GM10248 (cell line): ENCODE results near the gene MRPS6.

Experiments used
- CTCF ChIA-PET: fragments of 300-600 bp; sonication (Branson Sonifier 250); formaldehyde crosslinking; extraction: SDS; loops from one replicate; lab custom pipeline; 2021; ENCODE audit warnings: antibody characterized with exemption; lab: Yijun Ruan, JAX
- POLR2A ChIA-PET: fragments of 350-650 bp; sonication (Branson Sonifier 250); formaldehyde crosslinking; extraction: SDS; loops from one replicate; lab custom pipeline; 2020; ENCODE audit warnings: antibody characterized with exemption; lab: Yijun Ruan, JAX
- DNase-seq: peaks from one replicate; pipeline ENCODE4 v3.0.0; 2012; ENCODE audit errors: extremely low spot score
- TF ChIP-seq, protein P1 (sequence below): IDR thresholded peaks from 2 replicates; pipeline ENCODE4 v1.5.1; 2012; ENCODE audit warnings: mild to moderate bottlenecking, low read depth; ENCODE audit errors: extremely low read depth, missing control alignments, control extremely low read depth

MRPS6 gene

DNA sequence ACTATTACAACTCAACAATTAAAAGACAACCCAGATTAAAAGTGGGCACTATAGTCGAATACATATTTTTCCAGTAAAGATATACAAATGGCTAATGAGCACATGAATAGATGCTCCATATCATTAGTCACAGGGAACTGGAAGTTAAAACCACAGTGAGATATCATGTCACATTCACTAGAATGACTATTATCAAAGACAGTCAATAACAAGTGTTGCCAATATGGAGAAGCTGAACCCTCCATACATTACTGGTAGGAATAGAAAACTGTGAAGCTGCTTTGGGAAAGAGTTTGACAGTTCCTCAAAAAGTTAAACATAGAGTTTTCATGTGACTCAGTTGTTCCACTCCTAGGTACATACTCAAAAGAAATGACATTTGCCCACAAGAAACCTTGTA lies 30.6 kb upstream of the MRPS6 start:
- DNase-seq: no peak
- POLR2A ChIA-PET: no interaction called here
- CTCF ChIA-PET: no interaction called here
- TF ChIP-seq, protein P1, sequence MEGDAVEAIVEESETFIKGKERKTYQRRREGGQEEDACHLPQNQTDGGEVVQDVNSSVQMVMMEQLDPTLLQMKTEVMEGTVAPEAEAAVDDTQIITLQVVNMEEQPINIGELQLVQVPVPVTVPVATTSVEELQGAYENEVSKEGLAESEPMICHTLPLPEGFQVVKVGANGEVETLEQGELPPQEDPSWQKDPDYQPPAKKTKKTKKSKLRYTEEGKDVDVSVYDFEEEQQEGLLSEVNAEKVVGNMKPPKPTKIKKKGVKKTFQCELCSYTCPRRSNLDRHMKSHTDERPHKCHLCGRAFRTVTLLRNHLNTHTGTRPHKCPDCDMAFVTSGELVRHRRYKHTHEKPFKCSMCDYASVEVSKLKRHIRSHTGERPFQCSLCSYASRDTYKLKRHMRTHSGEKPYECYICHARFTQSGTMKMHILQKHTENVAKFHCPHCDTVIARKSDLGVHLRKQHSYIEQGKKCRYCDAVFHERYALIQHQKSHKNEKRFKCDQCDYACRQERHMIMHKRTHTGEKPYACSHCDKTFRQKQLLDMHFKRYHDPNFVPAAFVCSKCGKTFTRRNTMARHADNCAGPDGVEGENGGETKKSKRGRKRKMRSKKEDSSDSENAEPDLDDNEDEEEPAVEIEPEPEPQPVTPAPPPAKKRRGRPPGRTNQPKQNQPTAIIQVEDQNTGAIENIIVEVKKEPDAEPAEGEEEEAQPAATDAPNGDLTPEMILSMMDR: no peak

DNA sequence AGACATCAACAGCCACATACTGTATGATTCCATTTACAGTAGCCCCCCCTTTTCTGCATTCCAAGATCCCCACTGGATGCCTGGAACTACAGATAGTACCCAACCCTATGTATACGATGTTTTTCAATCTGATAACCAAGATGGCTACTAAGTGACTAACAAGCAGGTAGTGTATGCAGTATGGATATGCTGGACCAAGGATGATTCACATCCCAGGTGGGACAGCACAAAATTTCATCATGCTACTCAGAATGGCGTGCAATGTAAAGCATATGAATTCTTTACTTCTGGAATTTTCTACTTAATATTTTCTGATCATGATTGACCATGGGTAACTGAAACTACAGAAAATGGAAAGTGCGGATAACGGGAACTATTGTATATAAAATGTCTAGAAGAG lies 30.0 kb upstream of the MRPS6 start:
- TF ChIP-seq, protein P1: no peak
- DNase-seq: no peak
- CTCF ChIA-PET: no interaction called here
- POLR2A ChIA-PET: no interaction called here

DNA sequence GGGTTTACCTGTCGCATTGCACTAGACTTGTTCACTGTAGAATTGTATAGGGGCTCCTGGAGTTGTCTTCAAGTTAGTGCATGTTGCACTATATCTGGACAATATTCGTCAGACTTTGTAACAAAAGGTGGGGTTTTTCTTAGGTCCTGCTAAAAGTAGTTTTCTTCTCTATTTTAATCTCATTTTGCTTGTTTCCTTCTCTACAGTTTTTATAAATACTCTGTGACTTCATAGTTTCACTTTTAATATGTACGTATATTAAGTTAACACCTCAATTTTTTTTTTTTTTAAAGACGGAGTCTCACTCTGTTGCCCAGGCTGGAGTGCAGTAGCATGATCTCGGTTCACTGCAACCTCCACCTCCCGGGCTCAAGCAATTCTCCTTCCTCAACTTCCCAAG lies 26.5 kb upstream of the MRPS6 start:
- ChIA-PET POLR2A (no interaction called here), CTCF (no interaction called here)
- peak; percentile 51 for DNase-seq
- TF ChIP-seq, protein P1: no peak

DNA sequence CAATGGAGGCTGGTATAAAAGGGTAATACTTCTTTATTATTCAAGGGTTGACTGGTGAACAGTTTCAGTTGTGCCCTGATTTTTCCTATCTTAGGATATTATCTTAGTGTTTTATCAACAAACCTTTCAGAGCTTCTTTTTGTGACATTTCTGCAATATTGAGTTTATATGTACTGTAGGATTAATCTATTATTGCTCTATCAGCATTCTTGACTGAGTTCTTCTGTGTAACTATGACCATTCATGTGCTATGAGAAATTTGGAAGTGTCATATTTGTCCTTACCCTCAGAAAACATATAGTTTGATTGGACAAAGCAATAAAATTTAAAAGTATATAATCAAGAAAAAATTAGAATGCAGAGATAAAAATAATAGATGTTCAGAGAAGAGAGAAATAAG lies 25.5 kb upstream of the MRPS6 start:
- DNase-seq: no peak
- CTCF ChIA-PET: no interaction called here
- TF ChIP-seq, protein P1: no peak
- POLR2A ChIA-PET: no interaction called here

DNA sequence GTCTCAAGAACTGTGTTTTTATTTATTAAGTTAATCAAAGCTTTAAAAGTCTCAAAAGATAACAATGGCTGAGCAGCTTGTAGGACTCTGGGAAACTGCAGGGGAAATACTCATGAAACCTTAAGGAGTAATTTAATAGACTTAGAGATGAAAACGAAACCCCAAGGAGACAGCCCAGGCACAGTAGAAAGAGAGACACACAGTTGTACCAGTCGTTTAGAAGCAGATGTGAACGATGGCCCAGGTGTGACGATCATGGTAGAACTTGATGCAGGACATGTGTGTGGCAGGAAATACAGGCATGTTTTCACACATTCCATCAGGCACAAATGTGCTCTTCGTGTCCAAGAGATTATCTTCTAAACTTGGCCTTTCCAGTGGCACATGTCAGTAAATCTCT lies 21.2 kb upstream of the MRPS6 start:
- TF ChIP-seq, protein P1: no peak
- DNase-seq: no peak
- ChIA-PET CTCF (interaction anchor here (0.7 to 1.9 kb wide), 3 partner anchors 11 to 29 kb away, joined by 3 to 5 read pairs (median 4); no protein-coding TSS in a partner anchor), POLR2A (no interaction called here)

DNA sequence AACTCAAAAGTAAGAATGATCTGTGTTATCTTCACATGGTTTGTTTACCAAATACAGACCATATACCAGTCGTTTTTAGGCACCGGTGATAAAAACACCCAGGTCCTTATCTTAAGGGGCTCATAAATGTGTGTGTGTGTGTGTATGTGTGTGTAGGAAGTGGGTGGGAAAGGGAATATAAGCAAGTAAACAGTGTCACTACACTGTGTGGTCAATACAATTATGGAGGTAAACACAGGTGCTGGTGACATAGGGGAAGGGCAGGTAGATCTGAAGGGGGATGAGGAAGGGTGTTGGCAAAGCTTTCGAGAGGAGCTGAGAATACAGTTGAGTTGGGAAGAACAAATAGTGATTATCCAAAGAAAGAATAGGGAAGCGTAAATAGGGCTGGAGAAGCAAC lies 19.1 kb upstream of the MRPS6 start:
- TF ChIP-seq, protein P1: no peak
- CTCF ChIA-PET: no interaction called here
- no peak for DNase-seq
- POLR2A ChIA-PET: no interaction called here
